ENCODE results near the gene SDK2. TPM values are rescaled to one million over a fixed set of nuclear protein-coding genes. Genes with fewer than 3 reads are reported as not detected.

Gene SDK2
- total and polyA plus RNA-seq, 7 experiments from 2014 or later, result 0.64 to 14.1 (median 8.2) TPM

GRCh38 chr17:73489333-73489732, 154.9 kb downstream of the SDK2 start:
- H3K27ac ChIP-seq (ENCODE audit: low read depth, low read length), result no peak overlapping the region
- peaks cover 6 to 27% (median 16%) of the 10 kb centered on the region in 5 donors for H3K36me3 Mint-ChIP-seq
- H3K36me3 ChIP-seq (ENCODE audit: control insufficient read depth in 2 of 3, insufficient read depth in 3 of 3, low read length in 3 of 3), result no peaks in the 10 kb centered on the region
- H3K9me3 ChIP-seq (ENCODE audit: control insufficient read depth in 2 of 3, low read length in 3 of 3), result peaks cover 0 to 14% (median 0%) of the 10 kb centered on the region in 3 experiments
- peaks cover 0 to 8% (median 0%) of the 10 kb centered on the region in 7 donors for H3K4me1 Mint-ChIP-seq
- intact Hi-C loops (cut with micrococcal nuclease), result no loop called here
- H3K4me3 Mint-ChIP-seq, result no peak overlapping the region
- ChIA-PET POLR2A (no interaction called here), CTCF (no interaction called here)
- DNase-seq (no peak), ATAC-seq (no peak)
- peaks cover 0 to 16% (median 11%) of the 10 kb centered on the region in 11 donors for H3K9me3 Mint-ChIP-seq
- H3K27ac Mint-ChIP-seq, result no peak overlapping the region
- no peaks in the 10 kb centered on the region for H3K27me3 ChIP-seq (ENCODE audit: control insufficient read depth in 2 of 2, insufficient read depth in 2 of 2, low read length in 2 of 2)
- H3K4me1 ChIP-seq (ENCODE audit: control insufficient read depth in 2 of 2, insufficient read depth in 2 of 2, low read length in 2 of 2), result no peaks in the 10 kb centered on the region
- H3K4me3 ChIP-seq (ENCODE audit: low read length), result no peak overlapping the region
- no peaks in the 10 kb centered on the region for H3K27me3 Mint-ChIP-seq

GRCh38 chr17:73485130-73485529, 159.1 kb downstream of the SDK2 start:
- H3K4me3 Mint-ChIP-seq, result no peak overlapping the region
- H3K36me3 Mint-ChIP-seq, result peaks cover 6 to 31% (median 16%) of the 10 kb centered on the region in 5 donors
- peak overlapping the region in 1 of 9 donors; percentile 54 for H3K27ac Mint-ChIP-seq
- H3K36me3 ChIP-seq (ENCODE audit: control insufficient read depth in 2 of 3, insufficient read depth in 3 of 3, low read length in 3 of 3), result no peaks in the 10 kb centered on the region
- POLR2A ChIA-PET, result no interaction called here
- intact Hi-C loops (cut with micrococcal nuclease), result no loop called here
- CTCF ChIA-PET, result no interaction called here
- peaks cover 0 to 5% (median 3%) of the 10 kb centered on the region in 5 donors for H3K27me3 Mint-ChIP-seq
- H3K9me3 ChIP-seq (ENCODE audit: control insufficient read depth in 2 of 3, low read length in 3 of 3), result peaks cover 0 to 14% (median 0%) of the 10 kb centered on the region in 3 experiments
- no peak overlapping the region for H3K27ac ChIP-seq (ENCODE audit: low read depth, low read length)
- no peaks in the 10 kb centered on the region for H3K4me1 ChIP-seq (ENCODE audit: control insufficient read depth in 2 of 2, insufficient read depth in 2 of 2, low read length in 2 of 2)
- ATAC-seq (no peak), DNase-seq (no peak)
- no peak overlapping the region for H3K4me3 ChIP-seq (ENCODE audit: low read length)
- peaks cover 0 to 16% (median 11%) of the 10 kb centered on the region in 11 donors for H3K9me3 Mint-ChIP-seq
- H3K4me1 Mint-ChIP-seq, result peaks cover 0 to 22% (median 0%) of the 10 kb centered on the region in 7 donors
- H3K27me3 ChIP-seq (ENCODE audit: control insufficient read depth in 2 of 2, insufficient read depth in 2 of 2, low read length in 2 of 2), result no peaks in the 10 kb centered on the region

GRCh38 chr17:73482894-73483293, 161.4 kb downstream of the SDK2 start:
- H3K4me3 Mint-ChIP-seq, result no peak overlapping the region
- H3K27ac Mint-ChIP-seq, result peak overlapping the region in 1 of 9 donors; percentile 28
- peaks cover 0 to 16% (median 11%) of the 10 kb centered on the region in 11 donors for H3K9me3 Mint-ChIP-seq
- H3K4me3 ChIP-seq (ENCODE audit: low read length), result no peak overlapping the region
- no peaks in the 10 kb centered on the region for H3K4me1 ChIP-seq (ENCODE audit: control insufficient read depth in 2 of 2, insufficient read depth in 2 of 2, low read length in 2 of 2)
- H3K36me3 Mint-ChIP-seq, result peaks cover 6 to 28% (median 16%) of the 10 kb centered on the region in 5 donors
- H3K9me3 ChIP-seq (ENCODE audit: control insufficient read depth in 2 of 3, low read length in 3 of 3), result peaks cover 0 to 14% (median 0%) of the 10 kb centered on the region in 3 experiments
- H3K27ac ChIP-seq (ENCODE audit: low read depth, low read length), result no peak overlapping the region
- H3K36me3 ChIP-seq (ENCODE audit: control insufficient read depth in 2 of 3, insufficient read depth in 3 of 3, low read length in 3 of 3), result no peaks in the 10 kb centered on the region
- intact Hi-C loops (cut with micrococcal nuclease), result no loop called here
- no peaks in the 10 kb centered on the region for H3K27me3 ChIP-seq (ENCODE audit: control insufficient read depth in 2 of 2, insufficient read depth in 2 of 2, low read length in 2 of 2)
- H3K4me1 Mint-ChIP-seq, result peaks cover 0 to 22% (median 0%) of the 10 kb centered on the region in 7 donors
- H3K27me3 Mint-ChIP-seq, result peaks cover 0 to 5% (median 3%) of the 10 kb centered on the region in 5 donors
- DNase-seq (no peak), ATAC-seq (no peak)
- CTCF ChIA-PET, result no interaction called here
- POLR2A ChIA-PET, result no interaction called here

DNA sequence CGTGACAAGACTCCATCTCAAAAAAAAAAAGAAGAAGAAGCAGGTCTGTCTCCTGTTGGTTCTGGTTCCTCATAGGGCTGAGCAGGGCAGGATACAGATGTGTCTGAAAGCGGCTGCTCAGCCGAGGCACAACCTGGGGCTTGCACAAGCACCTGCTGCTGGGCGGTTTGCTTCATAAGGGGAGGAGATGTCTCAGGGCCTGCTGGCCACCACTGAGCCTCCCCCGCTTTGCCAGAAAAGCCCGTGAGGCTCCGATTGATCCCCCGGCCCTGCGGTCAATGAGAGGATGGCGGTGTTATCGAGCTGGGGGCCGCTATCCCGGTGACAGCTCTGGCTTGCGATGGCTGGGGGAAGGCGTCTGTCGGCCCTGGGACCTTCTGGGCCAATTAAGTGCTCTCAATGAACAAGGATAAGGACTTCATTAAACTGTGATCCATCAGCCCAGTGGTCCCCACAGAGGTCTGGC, 162.0 kb downstream of the SDK2 start:
- Histone ChIP-seq H3K4me1 (ENCODE audit: control insufficient read depth in 2 of 2, insufficient read depth in 2 of 2, low read length in 2 of 2) (no peaks in the 10 kb centered on the region), H3K4me3 (ENCODE audit: low read length) (no peak overlapping the region), H3K36me3 (ENCODE audit: control insufficient read depth in 2 of 3, insufficient read depth in 3 of 3, low read length in 3 of 3) (no peaks in the 10 kb centered on the region), H3K27me3 (ENCODE audit: control insufficient read depth in 2 of 2, insufficient read depth in 2 of 2, low read length in 2 of 2) (no peaks in the 10 kb centered on the region), H3K27ac (ENCODE audit: low read depth, low read length) (no peak overlapping the region), H3K9me3 (ENCODE audit: control insufficient read depth in 2 of 3, low read length in 3 of 3) (peaks cover 0 to 14% (median 0%) of the 10 kb centered on the region in 3 experiments)
- intact Hi-C loops (cut with micrococcal nuclease), result no loop called here
- H3K4me3 Mint-ChIP-seq, result no peak overlapping the region
- H3K27me3 Mint-ChIP-seq, result peaks cover 0 to 5% (median 3%) of the 10 kb centered on the region in 5 donors
- ATAC-seq (peak; percentile 68), DNase-seq (no peak)
- peaks cover 6 to 28% (median 16%) of the 10 kb centered on the region in 5 donors for H3K36me3 Mint-ChIP-seq
- H3K27ac Mint-ChIP-seq, result peak overlapping the region in 2 of 9 donors; percentile 28 to 34
- peaks cover 0 to 22% (median 0%) of the 10 kb centered on the region in 7 donors for H3K4me1 Mint-ChIP-seq
- H3K9me3 Mint-ChIP-seq, result peaks cover 0 to 16% (median 11%) of the 10 kb centered on the region in 11 donors
- CTCF ChIA-PET, result no interaction called here
- POLR2A ChIA-PET, result no interaction called here

GRCh38 chr17:73481676-73482075, 162.6 kb downstream of the SDK2 start:
- ATAC-seq, result no peak
- peaks cover 5 to 28% (median 16%) of the 10 kb centered on the region in 5 donors for H3K36me3 Mint-ChIP-seq
- peaks cover 0 to 26% (median 0%) of the 10 kb centered on the region in 7 donors for H3K4me1 Mint-ChIP-seq
- DNase-seq, result no peak
- Histone ChIP-seq H3K27me3 (ENCODE audit: control insufficient read depth in 2 of 2, insufficient read depth in 2 of 2, low read length in 2 of 2) (no peaks in the 10 kb centered on the region), H3K4me1 (ENCODE audit: control insufficient read depth in 2 of 2, insufficient read depth in 2 of 2, low read length in 2 of 2) (no peaks in the 10 kb centered on the region), H3K9me3 (ENCODE audit: control insufficient read depth in 2 of 3, low read length in 3 of 3) (peaks cover 0 to 14% (median 0%) of the 10 kb centered on the region in 3 experiments), H3K27ac (ENCODE audit: low read depth, low read length) (no peak overlapping the region), H3K4me3 (ENCODE audit: low read length) (no peak overlapping the region), H3K36me3 (ENCODE audit: control insufficient read depth in 2 of 3, insufficient read depth in 3 of 3, low read length in 3 of 3) (no peaks in the 10 kb centered on the region)
- ChIA-PET CTCF (no interaction called here), POLR2A (no interaction called here)
- peaks cover 0 to 5% (median 3%) of the 10 kb centered on the region in 5 donors for H3K27me3 Mint-ChIP-seq
- intact Hi-C loops (cut with micrococcal nuclease), result no loop called here
- H3K4me3 Mint-ChIP-seq, result no peak overlapping the region
- peak overlapping the region in 1 of 9 donors; percentile 68 for H3K27ac Mint-ChIP-seq
- H3K9me3 Mint-ChIP-seq, result peaks cover 0 to 16% (median 11%) of the 10 kb centered on the region in 11 donors

- Histone ChIP-seq H3K36me3 (ENCODE audit: control insufficient read depth in 2 of 3, insufficient read depth in 3 of 3, low read length in 3 of 3) (no peaks in the 10 kb centered on the region), H3K4me1 (ENCODE audit: control insufficient read depth in 2 of 2, insufficient read depth in 2 of 2, low read length in 2 of 2) (no peaks in the 10 kb centered on the region), H3K4me3 (ENCODE audit: low read length) (no peak overlapping the region), H3K9me3 (ENCODE audit: control insufficient read depth in 2 of 3, low read length in 3 of 3) (peaks cover 0 to 9% (median 0%) of the 10 kb centered on the region in 3 experiments), H3K27ac (ENCODE audit: low read depth, low read length) (no peak overlapping the region), H3K27me3 (ENCODE audit: control insufficient read depth in 2 of 2, insufficient read depth in 2 of 2, low read length in 2 of 2) (no peaks in the 10 kb centered on the region)
- peak overlapping the region in 2 of 9 donors; percentile 14 to 24 for H3K27ac Mint-ChIP-seq
- DNase-seq, result no peak
- peaks cover 0 to 5% (median 3%) of the 10 kb centered on the region in 5 donors for H3K27me3 Mint-ChIP-seq
- no peak for ATAC-seq
- ChIA-PET CTCF (no interaction called here), POLR2A (no interaction called here)
- intact Hi-C loops (cut with micrococcal nuclease), result no loop called here
- H3K4me3 Mint-ChIP-seq, result no peak overlapping the region
- peaks cover 0 to 11% (median 6%) of the 10 kb centered on the region in 11 donors for H3K9me3 Mint-ChIP-seq
- H3K4me1 Mint-ChIP-seq, result peaks cover 0 to 20% (median 0%) of the 10 kb centered on the region in 7 donors
- peaks cover under 1 to 19% (median 10%) of the 10 kb centered on the region in 5 donors for H3K36me3 Mint-ChIP-seq
Measured at GRCh38 chr17:73480740-73481139, 163.5 kb downstream of the SDK2 start.

Measured in naive thymus-derived CD4-positive, alpha-beta T cell (primary cell).